ENCODE results near the gene PLG. TPM values are rescaled to one million over a fixed set of nuclear protein-coding genes. Genes with fewer than 3 reads are reported as not detected.
"Not testable (repeated sequence)": the region's sequence is repeated elsewhere in the genome, so short reads cannot be mapped to it uniquely, and the experiment has no call there.

The PLG gene
- total RNA-seq, 2 donors from 2014 or later: not detected

DNA sequence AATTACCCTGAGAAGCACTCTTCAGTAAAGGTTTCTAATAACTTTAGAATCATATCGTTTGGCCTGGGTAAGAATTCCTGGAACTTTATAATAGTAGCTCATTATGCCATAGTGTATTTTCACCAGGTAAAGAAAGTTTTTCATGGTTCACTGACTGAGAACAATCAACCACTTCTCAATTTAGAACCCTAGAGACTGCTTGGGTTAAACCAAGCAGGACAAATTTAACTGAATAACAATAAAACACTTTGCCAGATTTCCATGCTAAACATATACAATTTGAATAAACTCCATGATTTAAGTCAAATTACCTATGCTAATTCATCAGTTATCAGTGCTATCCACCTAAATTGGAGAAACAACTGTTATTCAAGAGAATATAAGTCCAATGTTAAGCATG lies 99.4 kb downstream of the PLG start:
- H3K4me3 ChIP-seq (ENCODE audit: low read length): no peak overlapping the region
- DNase-seq: no peak
- H3K36me3 Mint-ChIP-seq (ENCODE audit: low read depth): peaks cover 3% of the 10 kb centered on the region
- WGBS, 2 experiments (ENCODE audit: insufficient coverage in 1 of 2, insufficient read length in 1 of 2): 100% methylated on average over 1 of the region's 1 CpG
- no peak overlapping the region for H3K27ac ChIP-seq (ENCODE audit: low read depth, low read length)
- peaks cover 82% of the 10 kb centered on the region for H3K9me3 ChIP-seq (ENCODE audit: control insufficient read depth, low read length)
- H3K4me1 ChIP-seq (ENCODE audit: control insufficient read depth, insufficient read depth, low read length): no peaks in the 10 kb centered on the region
- H3K36me3 ChIP-seq (ENCODE audit: control insufficient read depth, insufficient read depth, low read length): no peaks in the 10 kb centered on the region
- TF ChIP-seq CTCF (conservative IDR thresholded peaks at IDR 0.05): no peak
- H3K9ac ChIP-seq (ENCODE audit: extremely low read depth, low read length, poor library complexity, severe bottlenecking): no peak overlapping the region
- H3K27me3 Mint-ChIP-seq (ENCODE audit: insufficient read depth): no peaks in the 10 kb centered on the region
- no peak overlapping the region for H3K4me3 Mint-ChIP-seq
- H3K9me3 Mint-ChIP-seq: peaks cover 40% of the 10 kb centered on the region
- H3K4me1 Mint-ChIP-seq: no peaks in the 10 kb centered on the region
- no peak overlapping the region for H3K27ac Mint-ChIP-seq
- no peaks in the 10 kb centered on the region for H3K27me3 ChIP-seq (ENCODE audit: control insufficient read depth, insufficient read depth, low read length, poor library complexity, severe bottlenecking)

GRCh38 chr6:160802049-160802448 lies 100.0 kb downstream of the PLG start:
- H3K27me3 Mint-ChIP-seq (ENCODE audit: insufficient read depth); H3K4me1 ChIP-seq (ENCODE audit: control insufficient read depth, insufficient read depth, low read length); DNase-seq; H3K27ac Mint-ChIP-seq; H3K36me3 ChIP-seq (ENCODE audit: control insufficient read depth, insufficient read depth, low read length); H3K36me3 Mint-ChIP-seq (ENCODE audit: low read depth); H3K9ac ChIP-seq (ENCODE audit: extremely low read depth, low read length, poor library complexity, severe bottlenecking); H3K27me3 ChIP-seq (ENCODE audit: control insufficient read depth, insufficient read depth, low read length, poor library complexity, severe bottlenecking); H3K4me3 Mint-ChIP-seq; H3K27ac ChIP-seq (ENCODE audit: low read depth, low read length); H3K4me1 Mint-ChIP-seq: not testable (repeated sequence)
- peaks cover 78% of the 10 kb centered on the region for H3K9me3 ChIP-seq (ENCODE audit: control insufficient read depth, low read length)
- peak overlapping the region; percentile 55 for H3K4me3 ChIP-seq (ENCODE audit: low read length)
- peaks cover 42% of the 10 kb centered on the region for H3K9me3 Mint-ChIP-seq
- 90% methylated on average over 2 to 3 of the region's 3 CpGs for WGBS, 2 experiments (ENCODE audit: insufficient coverage in 1 of 2, insufficient read length in 1 of 2)

Other genes starting within 250 kb of the PLG start
- gene LPA, start 38.0 kb upstream of the PLG start, total RNA-seq: 1 to 10 TPM in 1 of 2 donors, under 1 TPM in 1; 0.46 to 3.6 TPM